Femur (tissue), 1 donor: ENCODE data around the gene AXIN1.
"Not testable (repeated sequence)": the region's sequence is repeated elsewhere in the genome, so short reads cannot be mapped to it uniquely, and the experiment has no call there.

Experiments used
- DNase-seq: peaks from one replicate; pipeline ENCODE4 v3.0.0-alpha.2; 2017

The AXIN1 gene

GRCh38 chr16:381012-381788 lies 28.7 kb upstream of the AXIN1 start:
- no peak for DNase-seq

- DNase-seq = no peak
These were observed 28.2 kb upstream of the AXIN1 start for GRCh38 chr16:380762-381011.

- DNase-seq = no peak
These were observed 27.6 kb upstream of the AXIN1 start for GRCh38 chr16:379961-380761.

GRCh38 chr16:379183-379960 lies 26.8 kb upstream of the AXIN1 start:
- no peak for DNase-seq

GRCh38 chr16:378821-379182 lies 26.3 kb upstream of the AXIN1 start:
- DNase-seq = peak; percentile 19

GRCh38 chr16:378113-378820 lies 25.7 kb upstream of the AXIN1 start:
- DNase-seq = not testable (repeated sequence)

- no peak for DNase-seq
These were observed 25.0 kb upstream of the AXIN1 start for GRCh38 chr16:377419-377951.

- DNase-seq = no peak
These were observed 24.4 kb upstream of the AXIN1 start for GRCh38 chr16:376817-377418.

GRCh38 chr16:375927-376816 lies 23.6 kb upstream of the AXIN1 start:
- peak; percentile 14 for DNase-seq

GRCh38 chr16:375212-375611 lies 22.7 kb upstream of the AXIN1 start:
- DNase-seq = no peak

GRCh38 chr16:374616-374926 lies 22.0 kb upstream of the AXIN1 start:
- DNase-seq = peak; percentile 24

- DNase-seq = peak; percentile 16
These were observed 21.5 kb upstream of the AXIN1 start for GRCh38 chr16:373848-374615.

GRCh38 chr16:373020-373598 lies 20.6 kb upstream of the AXIN1 start:
- DNase-seq = no peak

GRCh38 chr16:372302-372983 lies 19.9 kb upstream of the AXIN1 start:
- DNase-seq = peak; percentile 19

GRCh38 chr16:371515-372301 lies 19.2 kb upstream of the AXIN1 start:
- DNase-seq = peak; percentile 43

GRCh38 chr16:370979-371514 lies 18.5 kb upstream of the AXIN1 start:
- peak; percentile 29 for DNase-seq

- peak; percentile 97 for DNase-seq
These were observed 17.9 kb upstream of the AXIN1 start, which contains the start of gene MRPL28 for GRCh38 chr16:370443-370842. TSS of gene MRPL28 (minus strand) at chr16:370538. CDS start at chr16:370218, 320 bp downstream.

GRCh38 chr16:369866-370436 lies 17.4 kb upstream of the AXIN1 start:
- DNase-seq = peak; percentile 26
